HG03571 (cell line): ENCODE measurements around the gene KCNQ2.
"Not testable (repeated sequence)": the region's sequence is repeated elsewhere in the genome, so short reads cannot be mapped to it uniquely, and the experiment has no call there.

Experiments
- ATAC-seq: cut with Tn5 transposase; IDR thresholded peaks from one replicate; pipeline ENCODE4 v1.9.1; 2021; ENCODE audit not compliant: unreplicated experiment

KCNQ2 gene

GRCh38 chr20:63491078-63491477 is 18.6 kb upstream of the KCNQ2 start:
- no peak for ATAC-seq

GRCh38 chr20:63490416-63490815 is 18.0 kb upstream of the KCNQ2 start:
- no peak for ATAC-seq

- ATAC-seq, result no peak
Observed at GRCh38 chr20:63488315-63489251, 16.1 kb upstream of the KCNQ2 start.

GRCh38 chr20:63487781-63488241 is 15.4 kb upstream of the KCNQ2 start:
- ATAC-seq, result no peak

GRCh38 chr20:63487116-63487764 is 14.8 kb upstream of the KCNQ2 start:
- ATAC-seq, result no peak

GRCh38 chr20:63486300-63486855 is 13.9 kb upstream of the KCNQ2 start:
- no peak for ATAC-seq

- no peak for ATAC-seq
Observed at GRCh38 chr20:63484651-63485403, 12.4 kb upstream of the KCNQ2 start.

GRCh38 chr20:63484236-63484635 is 11.8 kb upstream of the KCNQ2 start:
- ATAC-seq, result no peak

GRCh38 chr20:63483834-63484233 is 11.4 kb upstream of the KCNQ2 start:
- ATAC-seq, result no peak

- no peak for ATAC-seq
Observed at GRCh38 chr20:63482021-63482587, 9.6 kb upstream of the KCNQ2 start.

- ATAC-seq, result no peak
Observed at GRCh38 chr20:63481503-63481902, 9.0 kb upstream of the KCNQ2 start.

- not testable (repeated sequence) for ATAC-seq
Observed at GRCh38 chr20:63479695-63480419, 7.4 kb upstream of the KCNQ2 start.

GRCh38 chr20:63478346-63479302 is 6.2 kb upstream of the KCNQ2 start:
- no peak for ATAC-seq

GRCh38 chr20:63477944-63478343 is 5.5 kb upstream of the KCNQ2 start:
- ATAC-seq, result no peak

- no peak for ATAC-seq
Observed at GRCh38 chr20:63477061-63477616, 4.7 kb upstream of the KCNQ2 start.

- ATAC-seq, result no peak
Observed at GRCh38 chr20:63475209-63475608, 2.8 kb upstream of the KCNQ2 start.

GRCh38 chr20:63473555-63474449 is 1.3 kb upstream of the KCNQ2 start:
- no peak for ATAC-seq
